K562 (cell line): ENCODE measurements around the gene SLC2A9. TPM values are rescaled to one million over a fixed set of nuclear protein-coding genes. Genes with fewer than 3 reads are reported as not detected.

Source experiments
- ATAC-seq: fragments of 200-7000 bp; cut with Tn5 transposase; 3 replicates; pipeline ENCODE4 v1.9.1; 2020; ENCODE audit warnings: moderate library complexity
- BruUV-seq: library from RNA; stranded (reverse); fragments of 400-500 nt; replicated peaks from 2 replicates; lab custom pipeline; 2021; lab: Mats Ljungman, UMichigan
- CTCF ChIA-PET: fragments of 300-600 bp; formaldehyde crosslinking; extraction: SDS; loops from one replicate; lab custom pipeline; 2021; ENCODE audit warnings: low intra/inter-chr PET ratio; lab: Yijun Ruan, JAX
- POLR2A ChIA-PET: fragments of 300-600, 350-650 bp; sonication (Branson Sonifier 250); formaldehyde crosslinking; extraction: SDS; loops from one replicate; lab custom pipeline; 2021; ENCODE audit warnings: antibody characterized with exemption, inconsistent platforms; lab: Yijun Ruan, JAX
- DNase-seq, 4 experiments: peaks; one replicate each; pipeline versions ENCODE4 v3.0.0 to v3.0.0-alpha.2; 2011 to 2018; ENCODE audit warnings: low spot score in 3 of 4, mixed read lengths in 3 of 4; ENCODE audit errors: extremely low read depth in 1 of 4
- FAIRE-seq: peaks from 2 replicates; lab custom pipeline; 2011; peaks lifted over from hg19 to GRCh38; lab: Jason Lieb, UNC
- H2AFZ ChIP-seq: 2 replicates; pipeline ENCODE4 v1.6.0; 2011; ENCODE audit warnings: low read depth, low read length, control low read depth, inconsistent platforms
- H3K27ac ChIP-seq: fragments of 200-600 bp; 3 replicates; pipeline ENCODE4 v1.8.0; 2011; ENCODE audit warnings: low read depth, mild to moderate bottlenecking, control low read depth, inconsistent platforms, low read length, moderate library complexity, mixed read lengths; ENCODE audit errors: extremely low read depth
- H3K27me3 ChIP-seq, 2 experiments: fragments of 300-600 bp in 1 of 2; 2 replicates in 1 of 2; 3 replicates in 1 of 2; pipeline versions ENCODE4 v1.6.0 to v1.8.0; 2011; ENCODE audit warnings: inconsistent platforms in 2 of 2, low read length in 2 of 2, mild to moderate bottlenecking in 1 of 2, mixed read lengths in 1 of 2, moderate library complexity in 1 of 2; ENCODE audit not compliant: control insufficient read depth in 2 of 2, insufficient read depth in 2 of 2
- H3K36me3 ChIP-seq: fragments of 300-600 bp; 3 replicates; pipeline ENCODE4 v1.8.0; 2011; ENCODE audit warnings: mild to moderate bottlenecking, low read length, inconsistent platforms; ENCODE audit not compliant: control insufficient read depth, insufficient read depth
- H3K4me1 ChIP-seq, 2 experiments: fragments of 200-600 bp in 1 of 2; replicated peaks in 1 of 2; 2 replicates in 1 of 2; 3 replicates in 1 of 2; pipeline versions ENCODE4 v1.5.1 to v1.8.0; 2011; ENCODE audit warnings: inconsistent platforms in 2 of 2, low read length in 2 of 2, mild to moderate bottlenecking in 1 of 2, mixed read lengths in 1 of 2, moderate library complexity in 1 of 2; ENCODE audit not compliant: control insufficient read depth in 2 of 2, insufficient read depth in 2 of 2
- H3K4me2 ChIP-seq: 2 replicates; pipeline ENCODE4 v1.6.1; 2011; ENCODE audit warnings: low read length, control low read depth, inconsistent platforms, mixed read lengths; ENCODE audit not compliant: insufficient read depth
- H3K4me3 ChIP-seq: fragments of 200-600 bp; sonication (generic), shearing (Covaris generic); 2 replicates; pipeline ENCODE4 v1.5.1; 2016; ENCODE audit warnings: control low read depth, inconsistent platforms
- H3K79me2 ChIP-seq: fragments of 200-600 bp; 3 replicates; pipeline ENCODE4 v1.8.0; 2011; ENCODE audit warnings: low read length, inconsistent platforms; ENCODE audit not compliant: control insufficient read depth, insufficient read depth
- H3K9ac ChIP-seq, 2 experiments: 2 replicates each; pipeline versions ENCODE4 v1.6.0 to v1.6.1; 2011; ENCODE audit warnings: low read depth in 2 of 2, low read length in 2 of 2, control low read depth in 1 of 2, inconsistent platforms in 1 of 2, mild to moderate bottlenecking in 1 of 2, mixed read lengths in 1 of 2; ENCODE audit not compliant: insufficient read depth in 1 of 2
- H3K9me1 ChIP-seq: one replicate; pipeline ENCODE4 v1.6.0; 2011; ENCODE audit warnings: inconsistent platforms, mild to moderate bottlenecking, low read length, moderate library complexity; ENCODE audit not compliant: control insufficient read depth, insufficient read depth
- H3K9me3 ChIP-seq: replicated peaks from 2 replicates; pipeline ENCODE4 v1.5.1; 2011; ENCODE audit warnings: low read depth, low read length, inconsistent platforms; ENCODE audit not compliant: control insufficient read depth, insufficient read depth
- H4K20me1 ChIP-seq: replicated peaks from 2 replicates; pipeline ENCODE4 v1.6.1; 2011; ENCODE audit warnings: low read length, inconsistent platforms, mixed read lengths; ENCODE audit not compliant: control insufficient read depth, insufficient read depth
- ATF4 ChIP-seq: fragments of 450-650 bp; formaldehyde crosslinking; IDR thresholded peaks from 2 replicates; pipeline ENCODE4 v1.4.0; 2022; ENCODE audit warnings: mild to moderate bottlenecking, moderate library complexity
- E2F3 ChIP-seq: fragments of 250-450 bp; sonication (Bioruptor Pico); IDR thresholded peaks from 2 replicates; pipeline ENCODE4 v1.4.0; 2020; ENCODE audit warnings: mild to moderate bottlenecking
- HLTF ChIP-seq: fragments of 450-650 bp; IDR thresholded peaks from 2 replicates; pipeline ENCODE4 v1.6.1; 2016
- NR2C1 ChIP-seq, 2 experiments: fragments of 450-650 bp; IDR thresholded peaks; 2 replicates each; pipeline ENCODE4 v1.6.1; 2017; ENCODE audit warnings: mild to moderate bottlenecking in 2 of 2, antibody characterized with exemption in 1 of 2, inconsistent platforms in 1 of 2, missing compliant biosample characterization in 1 of 2, missing genetic modification characterization in 1 of 2
- PREB ChIP-seq: sonication (generic); formaldehyde crosslinking; IDR thresholded peaks from 2 replicates; pipeline ENCODE4 v1.8.1; 2023; ENCODE audit warnings: mild to moderate bottlenecking, missing genetic modification reagents
- RFX1 ChIP-seq: fragments of 450-650 bp; IDR thresholded peaks from 2 replicates; pipeline ENCODE4 v1.6.1; 2016; ENCODE audit warnings: mild to moderate bottlenecking, moderate library complexity
- RNF219 ChIP-seq: fragments of 250-450 bp; sonication (Bioruptor Pico); IDR thresholded peaks from 2 replicates; pipeline ENCODE4 v1.5.0; 2022; ENCODE audit warnings: mild to moderate bottlenecking
- SP2 ChIP-seq: IDR thresholded peaks from 2 replicates; pipeline ENCODE4 v1.6.1; 2011; ENCODE audit warnings: mild to moderate bottlenecking, low read depth, low read length, moderate library complexity; ENCODE audit not compliant: poor library complexity, severe bottlenecking; ENCODE audit errors: extremely low read depth
- TCFL5 ChIP-seq: fragments of 250-450 bp; sonication (Bioruptor Pico); conservative IDR thresholded peaks from 2 replicates; pipeline ENCODE4 v1.6.1; 2021; ENCODE audit warnings: mild to moderate bottlenecking, moderate library complexity, matching md5 sums
- ZBTB9 ChIP-seq: fragments of 450-650 bp; formaldehyde crosslinking; IDR thresholded peaks from 2 replicates; pipeline ENCODE4 v1.4.0; 2020; ENCODE audit warnings: mild to moderate bottlenecking, moderate library complexity
- WGBS: fragments of 100-300 bp; shearing (Covaris generic); methylation state at CpG from one replicate; pipeline ENCODE4 v1.1.6; 2016; ENCODE audit warnings: low coverage, mixed read lengths; ENCODE audit not compliant: insufficient coverage; ENCODE audit errors: missing lambda C conversion rate; 5-methylcytosine and 5-hydroxymethylcytosine counted together
- in situ Hi-C: fragments of 300-500 bp; cut with MboI; formaldehyde crosslinking; loops from 4 replicates; pipeline ENCODE4 v1.15.0; 2018; ENCODE audit warnings: inconsistent platforms, mixed read lengths
- intact Hi-C: fragments of 100-400 bp; cut with micrococcal nuclease; formaldehyde crosslinking; loops from 2 replicates; pipeline ENCODE4 v1.14.2; 2022
- polyA plus RNA-seq, 8 experiments: library from polyadenylated mRNA; depleted of rRNA in 4 of 8; stranded (reverse) in 5 of 8; unstranded in 3 of 8; fragments of >200 nt; fragmentation: Nextera tagmentation in 2 of 8; fragmentation: Illumina TruSeq in 1 of 8; extraction: Ambion mirVana in 2 of 8; extraction: Trizol in 1 of 8; gene quantifications; 2 replicates each; pipeline versions ENCODE4 v1.2.1 to v1.2.3, GENCODE V29; 2011 to 2014; ENCODE audit warnings: inconsistent platforms in 1 of 8, missing spikeins in 1 of 8
- total RNA-seq, 7 experiments: library from RNA; depleted of rRNA in 6 of 7; stranded (reverse); fragments of >200 nt in 6 of 7; fragmentation: Illumina TruSeq in 2 of 7; extraction: Trizol in 2 of 7; gene quantifications; 2 replicates each; pipeline versions ENCODE4 v1.2.1 to v1.2.3, GENCODE V29; 2011 to 2021; ENCODE audit warnings: low replicate concordance in 1 of 7

The SLC2A9 gene
- total and polyA plus RNA-seq, 9 of the 15 experiments (the other 6 are each of a cell fraction or from before 2014, with no cell fraction given) = 0.15 to 1.9 (median 0.76) TPM

GRCh38 chr4:9954468-9954867, 66.8 kb downstream of the SLC2A9 start:
- 3% methylated on average over 3 of the region's 3 CpGs for WGBS
- Histone ChIP-seq H3K9me1 (no peaks in the 10 kb centered on the region), H3K27me3 (peaks cover 8 to 26% of the 10 kb centered on the region in 2 experiments), H3K36me3 (no peaks in the 10 kb centered on the region), H3K79me2 (no peaks in the 10 kb centered on the region), H3K4me1 (no peaks in the 10 kb centered on the region), H3K4me2 (no peak overlapping the region)
- in situ Hi-C loops = no loop called here
- no peak for TF ChIP-seq HLTF
- no peak for TF ChIP-seq E2F3 (CRISPR knock-in tag)
- no peak for TF ChIP-seq ATF4
- TF ChIP-seq RNF219 (CRISPR knock-in tag) = no peak
- TF ChIP-seq PREB (CRISPR knock-in tag) = no peak
- TF ChIP-seq SP2 = no peak
- TF ChIP-seq RFX1 = no peak
- no peak for TF ChIP-seq NR2C1 (IDR thresholded peaks at IDR 0.05)
- TF ChIP-seq NR2C1 (tag; IDR thresholded peaks at IDR 0.05) = no peak
- no peak for TF ChIP-seq ZBTB9
- TF ChIP-seq TCFL5 (CRISPR knock-in tag) = no peak
- TF ChIP-seq, all 486 proteins: peak for 0
- no peak for ATAC-seq
- Histone ChIP-seq H3K4me3 (no peak overlapping the region), H4K20me1 (0 out of 2 replicates have a peak, but pooled peaks cover 3% of the 10 kb centered on the region), H3K9ac (no peak overlapping the region), H2AFZ (no peak overlapping the region), H3K27ac (no peak overlapping the region), H3K9me3 (no peaks in the 10 kb centered on the region)
- POLR2A ChIA-PET = no interaction called here
- CTCF ChIA-PET = no interaction called here
- DNase-seq = no peak
- intact Hi-C loops = no loop called here
- no peak for FAIRE-seq
- no TSS peak for BruUV-seq
